ENCODE data around the gene ARHGEF16.

ARHGEF16 gene

GRCh38 chr1:3451994-3452865 lies 2.2 kb upstream of the ARHGEF16 start:
- TF ChIP-seq, protein P1, sequence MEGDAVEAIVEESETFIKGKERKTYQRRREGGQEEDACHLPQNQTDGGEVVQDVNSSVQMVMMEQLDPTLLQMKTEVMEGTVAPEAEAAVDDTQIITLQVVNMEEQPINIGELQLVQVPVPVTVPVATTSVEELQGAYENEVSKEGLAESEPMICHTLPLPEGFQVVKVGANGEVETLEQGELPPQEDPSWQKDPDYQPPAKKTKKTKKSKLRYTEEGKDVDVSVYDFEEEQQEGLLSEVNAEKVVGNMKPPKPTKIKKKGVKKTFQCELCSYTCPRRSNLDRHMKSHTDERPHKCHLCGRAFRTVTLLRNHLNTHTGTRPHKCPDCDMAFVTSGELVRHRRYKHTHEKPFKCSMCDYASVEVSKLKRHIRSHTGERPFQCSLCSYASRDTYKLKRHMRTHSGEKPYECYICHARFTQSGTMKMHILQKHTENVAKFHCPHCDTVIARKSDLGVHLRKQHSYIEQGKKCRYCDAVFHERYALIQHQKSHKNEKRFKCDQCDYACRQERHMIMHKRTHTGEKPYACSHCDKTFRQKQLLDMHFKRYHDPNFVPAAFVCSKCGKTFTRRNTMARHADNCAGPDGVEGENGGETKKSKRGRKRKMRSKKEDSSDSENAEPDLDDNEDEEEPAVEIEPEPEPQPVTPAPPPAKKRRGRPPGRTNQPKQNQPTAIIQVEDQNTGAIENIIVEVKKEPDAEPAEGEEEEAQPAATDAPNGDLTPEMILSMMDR (IDR thresholded peaks at IDR 0.05; ENCODE audit: low read length, missing control alignments) = no peak
- no peak for DNase-seq (ENCODE audit: low read depth)
- no peak overlapping the region for H3K4me3 ChIP-seq (replicated peaks; ENCODE audit: low read depth, low read length)

DNA sequence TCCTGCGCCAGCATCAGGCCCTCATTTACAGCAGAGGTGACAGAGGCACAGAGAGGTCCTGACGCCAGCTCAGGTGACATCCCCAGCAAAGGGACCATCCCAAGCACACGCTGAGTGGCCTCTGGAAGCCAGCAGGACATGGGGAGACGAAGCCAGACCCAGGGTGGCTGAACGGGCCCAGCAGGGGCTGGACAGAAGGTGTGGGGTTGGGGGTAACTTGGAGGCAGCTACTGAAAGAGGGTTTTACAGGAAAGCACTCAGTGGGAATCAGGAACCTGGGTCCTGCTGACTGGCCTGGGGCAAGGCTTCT lies 1.6 kb upstream of the ARHGEF16 start:
- H3K4me3 ChIP-seq (replicated peaks; ENCODE audit: low read depth, low read length) = no peak overlapping the region
- no peak for DNase-seq (ENCODE audit: low read depth)
- TF ChIP-seq, protein P1 (IDR thresholded peaks at IDR 0.05; ENCODE audit: low read length, missing control alignments) = no peak

GRCh38 chr1:3453203-3453761 lies 1.2 kb upstream of the ARHGEF16 start:
- peak; percentile 65 for DNase-seq (ENCODE audit: low read depth)
- TF ChIP-seq, protein P1 (IDR thresholded peaks at IDR 0.05; ENCODE audit: low read length, missing control alignments) = peak; percentile 91
- H3K4me3 ChIP-seq (replicated peaks; ENCODE audit: low read depth, low read length) = no peak overlapping the region

- no peak for DNase-seq (ENCODE audit: low read depth)
- TF ChIP-seq, protein P1 (IDR thresholded peaks at IDR 0.05; ENCODE audit: low read length, missing control alignments) = no peak
- H3K4me3 ChIP-seq (replicated peaks; ENCODE audit: low read depth, low read length) = no peak overlapping the region
Observed at GRCh38 chr1:3454811-3455618, 550 bp downstream of the ARHGEF16 start.

DNA sequence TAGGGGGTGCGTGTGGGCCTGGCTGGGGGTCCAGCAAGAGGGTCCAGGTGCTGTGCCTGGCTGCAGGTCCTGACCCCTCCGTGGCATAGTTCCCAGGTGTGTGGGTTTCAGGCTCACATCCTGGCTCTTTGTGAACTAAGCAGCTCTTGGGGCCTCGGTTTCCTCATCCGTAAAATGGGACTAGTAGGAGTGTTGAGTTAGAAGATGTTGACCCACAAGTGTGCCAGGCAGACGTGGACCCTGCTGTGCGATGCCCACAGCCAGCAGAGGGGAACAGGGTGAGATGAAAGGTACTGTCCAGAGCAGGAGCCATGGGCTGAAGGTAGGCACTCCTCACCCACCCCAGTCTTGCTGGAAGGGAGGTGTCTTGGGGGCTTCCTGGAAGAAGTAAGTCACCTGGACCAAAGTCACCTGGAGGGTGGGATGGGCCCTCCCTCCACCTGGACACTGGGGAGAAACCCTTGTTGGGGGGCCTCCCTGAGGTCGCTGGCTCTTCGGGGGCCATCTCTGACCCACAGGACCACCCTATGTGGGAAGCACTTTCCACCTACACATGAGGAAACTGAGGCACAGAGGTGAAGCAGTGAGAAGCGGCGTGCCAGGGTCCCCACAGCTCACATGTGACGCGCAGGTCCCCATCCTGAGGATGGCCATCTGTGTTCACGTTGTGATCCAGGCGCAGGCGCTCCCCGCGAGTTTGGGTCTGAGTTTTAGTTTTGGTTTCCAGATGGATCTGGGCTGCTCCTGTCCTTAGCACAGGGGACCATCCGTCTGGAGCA lies 1.4 kb downstream of the ARHGEF16 start:
- no peak overlapping the region for H3K4me3 ChIP-seq (replicated peaks; ENCODE audit: low read depth, low read length)
- TF ChIP-seq, protein P1 (IDR thresholded peaks at IDR 0.05; ENCODE audit: low read length, missing control alignments) = no peak
- DNase-seq (ENCODE audit: low read depth) = no peak

GRCh38 chr1:3456449-3456963 lies 2.0 kb downstream of the ARHGEF16 start:
- H3K4me3 ChIP-seq (replicated peaks; ENCODE audit: low read depth, low read length) = no peak overlapping the region
- TF ChIP-seq, protein P1 (IDR thresholded peaks at IDR 0.05; ENCODE audit: low read length, missing control alignments) = no peak
- no peak for DNase-seq (ENCODE audit: low read depth)

All from fibroblast of pulmonary artery (primary cell).